Measurements from ENCODE around the gene EMC7.

DNA sequence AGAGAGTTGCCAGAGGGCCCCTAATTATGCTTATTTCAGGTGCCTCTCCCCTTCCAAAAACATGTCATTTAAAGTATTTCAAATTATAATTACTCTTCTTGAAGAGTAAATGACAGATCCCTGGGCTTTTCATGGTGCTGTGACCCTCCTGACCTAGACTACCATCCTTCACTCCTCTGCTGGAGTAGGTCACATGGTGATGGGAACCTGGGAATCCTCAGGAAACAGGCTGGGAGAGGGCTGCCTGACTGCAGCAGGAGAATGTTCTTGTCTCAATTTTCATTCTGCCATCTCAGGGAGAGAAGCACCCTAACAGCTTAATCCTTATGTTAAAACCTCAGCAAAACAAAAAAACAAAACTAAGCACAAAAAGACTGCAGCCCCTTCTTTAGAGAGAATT, 24.9 kb upstream of the EMC7 start:
- TF ChIP-seq, protein P1, sequence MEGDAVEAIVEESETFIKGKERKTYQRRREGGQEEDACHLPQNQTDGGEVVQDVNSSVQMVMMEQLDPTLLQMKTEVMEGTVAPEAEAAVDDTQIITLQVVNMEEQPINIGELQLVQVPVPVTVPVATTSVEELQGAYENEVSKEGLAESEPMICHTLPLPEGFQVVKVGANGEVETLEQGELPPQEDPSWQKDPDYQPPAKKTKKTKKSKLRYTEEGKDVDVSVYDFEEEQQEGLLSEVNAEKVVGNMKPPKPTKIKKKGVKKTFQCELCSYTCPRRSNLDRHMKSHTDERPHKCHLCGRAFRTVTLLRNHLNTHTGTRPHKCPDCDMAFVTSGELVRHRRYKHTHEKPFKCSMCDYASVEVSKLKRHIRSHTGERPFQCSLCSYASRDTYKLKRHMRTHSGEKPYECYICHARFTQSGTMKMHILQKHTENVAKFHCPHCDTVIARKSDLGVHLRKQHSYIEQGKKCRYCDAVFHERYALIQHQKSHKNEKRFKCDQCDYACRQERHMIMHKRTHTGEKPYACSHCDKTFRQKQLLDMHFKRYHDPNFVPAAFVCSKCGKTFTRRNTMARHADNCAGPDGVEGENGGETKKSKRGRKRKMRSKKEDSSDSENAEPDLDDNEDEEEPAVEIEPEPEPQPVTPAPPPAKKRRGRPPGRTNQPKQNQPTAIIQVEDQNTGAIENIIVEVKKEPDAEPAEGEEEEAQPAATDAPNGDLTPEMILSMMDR (IDR thresholded peaks at IDR 0.05): no peak
- no peak for TF ChIP-seq POLR2A (IDR thresholded peaks at IDR 0.05)

Data from vagina (tissue), 2 donors.